Fibroblast of mammary gland (primary cell): ENCODE measurements around the gene RIPOR3.

ENCODE experiments used
- DNase-seq: peaks from one replicate; pipeline ENCODE4 v3.0.0-alpha.2; 2010; ENCODE audit warnings: low read depth
- H3K4me3 ChIP-seq: 2 replicates; pipeline ENCODE4 v1.5.1; 2011; ENCODE audit warnings: low read depth, mild to moderate bottlenecking, low read length, moderate library complexity; ENCODE audit not compliant: control insufficient read depth
- TF ChIP-seq, protein P1 (sequence below): conservative IDR thresholded peaks from 2 replicates; pipeline ENCODE4 v1.5.1; 2011; ENCODE audit warnings: low read depth, low read length, inconsistent platforms; ENCODE audit not compliant: control insufficient read depth, insufficient read depth

Gene RIPOR3

DNA sequence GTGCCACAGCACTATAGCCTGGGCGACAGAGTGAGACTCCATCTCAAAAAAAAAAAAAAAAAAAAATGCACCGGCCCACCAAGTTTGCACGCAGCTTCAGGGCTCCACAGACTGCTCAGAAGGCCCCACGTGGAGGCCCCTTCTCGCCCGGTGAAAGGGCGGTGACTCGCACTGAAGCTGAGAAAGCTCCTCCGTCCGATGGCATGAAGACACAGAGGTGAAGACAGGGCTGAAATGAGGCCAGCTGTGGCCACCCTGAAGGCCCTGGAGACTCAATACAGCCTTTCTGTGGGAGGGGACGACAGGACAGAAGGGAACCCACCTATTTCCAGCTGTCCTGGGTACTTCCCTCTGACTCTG is 97.1 kb downstream of the RIPOR3 start:
- TF ChIP-seq, protein P1, sequence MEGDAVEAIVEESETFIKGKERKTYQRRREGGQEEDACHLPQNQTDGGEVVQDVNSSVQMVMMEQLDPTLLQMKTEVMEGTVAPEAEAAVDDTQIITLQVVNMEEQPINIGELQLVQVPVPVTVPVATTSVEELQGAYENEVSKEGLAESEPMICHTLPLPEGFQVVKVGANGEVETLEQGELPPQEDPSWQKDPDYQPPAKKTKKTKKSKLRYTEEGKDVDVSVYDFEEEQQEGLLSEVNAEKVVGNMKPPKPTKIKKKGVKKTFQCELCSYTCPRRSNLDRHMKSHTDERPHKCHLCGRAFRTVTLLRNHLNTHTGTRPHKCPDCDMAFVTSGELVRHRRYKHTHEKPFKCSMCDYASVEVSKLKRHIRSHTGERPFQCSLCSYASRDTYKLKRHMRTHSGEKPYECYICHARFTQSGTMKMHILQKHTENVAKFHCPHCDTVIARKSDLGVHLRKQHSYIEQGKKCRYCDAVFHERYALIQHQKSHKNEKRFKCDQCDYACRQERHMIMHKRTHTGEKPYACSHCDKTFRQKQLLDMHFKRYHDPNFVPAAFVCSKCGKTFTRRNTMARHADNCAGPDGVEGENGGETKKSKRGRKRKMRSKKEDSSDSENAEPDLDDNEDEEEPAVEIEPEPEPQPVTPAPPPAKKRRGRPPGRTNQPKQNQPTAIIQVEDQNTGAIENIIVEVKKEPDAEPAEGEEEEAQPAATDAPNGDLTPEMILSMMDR: no peak
- peak; percentile 25 for DNase-seq
- no peak overlapping the region for H3K4me3 ChIP-seq

DNA sequence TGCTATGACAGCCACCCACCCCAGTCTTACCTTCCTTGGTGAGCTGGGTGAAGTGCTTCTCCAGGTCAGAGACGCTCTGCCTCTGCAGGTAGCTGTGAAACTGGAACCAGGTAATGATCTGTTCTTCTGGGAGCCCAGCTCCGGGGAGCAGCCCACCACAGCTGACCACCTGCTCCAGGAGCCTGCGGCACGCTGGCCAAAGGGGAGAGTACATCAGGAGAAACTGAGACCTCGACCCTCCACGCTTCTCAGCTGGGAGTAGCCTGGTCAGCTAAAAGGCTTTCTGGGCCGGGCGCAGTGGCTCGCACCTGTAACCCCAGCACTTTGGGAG is 98.4 kb downstream of the RIPOR3 start:
- no peak for DNase-seq
- TF ChIP-seq, protein P1: no peak
- H3K4me3 ChIP-seq: no peak overlapping the region

DNA sequence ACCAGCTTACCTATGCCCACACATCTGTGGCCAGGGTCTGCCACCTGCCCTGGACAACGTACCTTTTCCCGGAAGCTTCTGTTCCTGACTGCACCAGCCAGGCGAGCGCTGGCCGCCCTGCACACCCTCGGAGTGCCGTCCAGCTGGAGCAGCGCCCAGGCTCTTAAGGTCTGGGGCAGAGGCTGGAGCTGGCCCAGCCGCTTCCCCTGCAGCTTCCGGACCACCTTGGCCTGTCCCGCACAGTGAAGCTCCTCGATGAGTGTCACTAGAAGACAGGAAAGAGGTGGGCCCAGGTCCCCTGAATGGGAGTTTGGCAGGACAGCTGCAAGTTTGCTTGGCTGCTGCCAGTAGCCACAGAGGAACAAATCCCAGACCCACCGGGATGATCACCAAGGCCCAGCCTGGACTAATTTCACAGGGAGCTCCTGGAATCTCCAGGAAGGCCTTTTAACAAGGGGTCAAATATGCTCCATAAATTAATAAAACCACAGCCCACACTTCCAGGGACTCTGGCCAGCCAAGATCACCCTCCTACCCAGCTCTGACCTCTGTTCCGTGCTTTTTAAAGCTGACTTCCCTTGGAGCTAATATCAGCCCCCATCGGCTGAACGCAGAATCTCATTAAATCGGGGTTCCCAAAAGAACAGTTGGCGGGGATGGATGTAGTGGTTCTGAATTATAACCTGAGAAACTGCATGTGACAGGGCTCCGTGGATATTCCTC is 98.9 kb downstream of the RIPOR3 start:
- TF ChIP-seq, protein P1: no peak
- DNase-seq: peak; percentile 33
- no peak overlapping the region for H3K4me3 ChIP-seq

DNA sequence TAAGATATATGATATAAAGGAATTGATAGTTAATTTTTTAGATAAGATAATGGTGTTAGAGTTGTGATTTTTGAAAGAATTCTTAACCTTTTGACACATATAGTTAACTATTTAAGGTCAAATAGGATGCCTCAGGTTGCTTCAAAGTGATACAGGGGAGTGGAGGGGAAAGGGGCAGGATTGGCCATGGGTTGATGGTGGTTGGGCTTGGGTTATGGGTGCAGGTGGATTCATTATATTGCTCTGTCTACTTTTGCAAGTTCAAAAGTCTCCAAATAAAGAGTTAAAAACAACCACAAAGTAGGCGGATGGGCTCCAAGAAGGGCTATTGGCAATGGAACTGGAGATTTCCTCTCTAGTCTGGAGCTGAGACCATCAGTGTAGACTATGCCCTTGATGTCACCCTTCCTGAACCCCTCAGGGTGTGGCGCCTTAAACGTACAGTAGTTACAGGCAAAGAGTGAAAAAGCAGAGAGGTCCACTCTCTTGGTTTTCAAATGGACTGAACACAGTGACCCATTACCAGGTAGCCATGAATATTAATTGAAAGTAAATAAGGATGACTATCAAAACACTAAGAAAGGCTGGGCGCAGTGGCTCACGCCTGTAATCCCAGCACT is 100.0 kb downstream of the RIPOR3 start:
- TF ChIP-seq, protein P1: no peak
- no peak for DNase-seq
- no peak overlapping the region for H3K4me3 ChIP-seq

DNA sequence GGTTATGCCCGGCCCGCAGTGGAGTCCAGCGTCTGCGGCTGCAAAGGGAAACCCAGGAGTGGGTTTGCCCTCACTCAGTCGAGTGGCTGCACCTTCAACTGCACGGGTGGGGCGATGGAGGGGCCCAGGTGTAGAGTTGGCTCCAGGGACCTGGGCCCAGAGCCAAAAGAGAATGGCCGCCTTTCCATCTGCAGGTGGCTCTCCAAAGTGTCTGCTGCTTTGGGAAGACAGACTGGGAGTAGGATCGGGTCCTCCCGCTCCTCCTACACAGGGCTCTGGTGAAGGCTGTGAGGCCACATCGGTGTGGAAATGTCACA is 101.0 kb downstream of the RIPOR3 start:
- TF ChIP-seq, protein P1: no peak
- no peak overlapping the region for H3K4me3 ChIP-seq
- DNase-seq: no peak

DNA sequence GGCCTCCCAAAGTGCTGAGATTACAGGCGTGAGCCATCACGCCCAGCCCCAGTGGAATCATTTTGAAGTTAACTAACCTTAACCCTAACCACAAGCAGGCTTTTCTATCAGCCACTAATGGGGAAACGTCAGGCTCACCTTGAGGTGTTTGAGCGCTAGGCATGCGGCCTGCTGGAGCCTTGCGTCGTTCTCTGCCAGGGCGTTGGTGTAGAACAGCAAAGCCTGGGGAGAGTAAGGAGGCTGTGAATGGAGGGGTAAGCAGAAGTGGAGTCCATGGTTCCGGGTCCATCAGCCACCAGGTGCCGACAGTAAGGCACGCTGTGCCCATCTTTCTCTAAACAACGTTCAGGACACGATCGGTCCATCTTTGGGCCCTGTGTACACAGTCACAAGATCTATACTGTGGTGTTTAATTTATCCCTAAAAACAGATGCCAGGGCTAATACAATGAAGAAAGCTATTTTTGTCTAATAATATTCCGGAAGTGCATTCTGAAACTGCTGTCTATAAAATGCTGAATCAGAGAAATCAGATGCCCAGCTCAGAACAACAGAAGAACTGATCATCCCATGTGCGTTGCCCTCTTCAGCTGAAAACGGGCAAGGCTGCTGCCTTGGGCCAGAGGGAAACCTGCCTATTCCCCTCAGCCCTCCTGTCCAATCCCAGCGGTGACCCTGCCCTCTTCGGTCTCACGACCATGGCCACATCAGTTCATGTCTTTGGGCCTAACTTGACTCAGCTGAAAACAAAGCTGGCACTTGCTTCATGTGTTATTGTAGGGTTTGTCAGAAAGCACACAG is 101.6 kb downstream of the RIPOR3 start:
- H3K4me3 ChIP-seq: no peak overlapping the region
- TF ChIP-seq, protein P1: no peak
- DNase-seq: no peak
